CD8-positive, alpha-beta memory T cell (primary cell): Measurements from ENCODE around the gene PCDHGA5. TPM values are rescaled to one million over a fixed set of nuclear protein-coding genes. Genes with fewer than 3 reads are reported as not detected.
"Not testable (repeated sequence)": the region's sequence is repeated elsewhere in the genome, so short reads cannot be mapped to it uniquely, and the experiment has no call there.

Experiments used
- CTCF ChIA-PET: fragments of 350-600 bp; sonication (Branson Sonifier 250); formaldehyde crosslinking; loops from one replicate; lab custom pipeline; 2021; ENCODE audit warnings: antibody characterized with exemption; lab: Charles Lee
- POLR2A ChIA-PET: fragments of 350-600 bp; sonication (Branson Sonifier 250); formaldehyde crosslinking; loops from one replicate; lab custom pipeline; 2021; ENCODE audit warnings: antibody characterized with exemption; lab: Charles Lee
- DNase-seq, 5 donors: peaks; one replicate each; pipeline versions ENCODE4 v3.0.0 to v3.0.0-alpha.2; 2020 to 2022; ENCODE audit warnings: mixed read lengths in 1 of 5
- H3K27ac ChIP-seq: one replicate; pipeline ENCODE4 v1.7.0; 2013; ENCODE audit warnings: low read depth, mild to moderate bottlenecking, low read length, moderate library complexity
- H3K27me3 ChIP-seq: 2 replicates; pipeline ENCODE4 v1.7.0; 2013; ENCODE audit warnings: low read length, mild to moderate bottlenecking; ENCODE audit not compliant: insufficient read depth, poor library complexity, severe bottlenecking
- H3K36me3 ChIP-seq: 2 replicates; pipeline ENCODE4 v1.7.0; 2013; ENCODE audit warnings: mild to moderate bottlenecking, low read length, moderate library complexity; ENCODE audit not compliant: insufficient read depth
- H3K4me1 ChIP-seq: 2 replicates; pipeline ENCODE4 v1.7.0; 2013; ENCODE audit warnings: mild to moderate bottlenecking, low read length, moderate library complexity; ENCODE audit not compliant: insufficient read depth
- H3K4me3 ChIP-seq: 2 replicates; pipeline ENCODE4 v1.7.0; 2013; ENCODE audit warnings: mild to moderate bottlenecking, low read length
- H3K9me3 ChIP-seq: 2 replicates; pipeline ENCODE4 v1.7.0; 2013; ENCODE audit warnings: mild to moderate bottlenecking, low read length
- H3K27ac Mint-ChIP-seq, 8 donors: one replicate each; pipeline ENCODE4 v1.8.0; 2020 to 2021; ENCODE audit warnings: mixed read lengths in 8 of 8, mild to moderate bottlenecking in 6 of 8, inconsistent platforms in 3 of 8, moderate library complexity in 3 of 8
- H3K27me3 Mint-ChIP-seq, 2 donors: one replicate each; pipeline ENCODE4 v1.8.0; 2020 to 2021; ENCODE audit warnings: mixed read lengths in 2 of 2, mild to moderate bottlenecking in 1 of 2, moderate library complexity in 1 of 2
- H3K36me3 Mint-ChIP-seq, 3 donors: one replicate each; pipeline ENCODE4 v1.8.0; 2020 to 2021; ENCODE audit warnings: mixed read lengths in 3 of 3, inconsistent platforms in 1 of 3, mild to moderate bottlenecking in 1 of 3
- H3K4me1 Mint-ChIP-seq, 3 donors: one replicate each; pipeline ENCODE4 v1.8.0; 2020 to 2021; ENCODE audit warnings: mixed read lengths in 3 of 3, inconsistent platforms in 1 of 3, mild to moderate bottlenecking in 1 of 3
- H3K4me3 Mint-ChIP-seq, 7 donors: one replicate each; pipeline ENCODE4 v1.8.0; 2020 to 2021; ENCODE audit warnings: mixed read lengths in 7 of 7, mild to moderate bottlenecking in 6 of 7, moderate library complexity in 4 of 7, inconsistent platforms in 2 of 7
- H3K9me3 Mint-ChIP-seq, 5 donors: one replicate each; pipeline ENCODE4 v1.8.0; 2020 to 2022; ENCODE audit warnings: mixed read lengths in 5 of 5, mild to moderate bottlenecking in 3 of 5, moderate library complexity in 2 of 5, inconsistent platforms in 1 of 5
- polyA plus RNA-seq: library from polyadenylated mRNA; unstranded; fragments of 300-500 nt; fragmentation: Illumina TruSeq; gene quantifications from one replicate; pipeline ENCODE4 v1.2.3, GENCODE V29; 2021
- total RNA-seq, 2 experiments: library from RNA; stranded (reverse); gene quantifications; one replicate each; pipeline ENCODE4 v1.2.3, GENCODE V29; 2021

PCDHGA5 gene
- total and polyA plus RNA-seq, 3 experiments from 2014 or later: 0.09 to 0.11 TPM; not detected in 1

GRCh38 chr5:141366016-141366896 is 2.3 kb downstream of the PCDHGA5 start:
- Mint-ChIP-seq H3K4me1 (peaks cover 3 to 7% (median 5%) of the 10 kb centered on the region in 3 donors), H3K4me3 (no peak overlapping the region), H3K27me3 (peaks cover 66 to 83% of the 10 kb centered on the region in 2 donors), H3K36me3 (peaks cover 0 to 18% (median 1%) of the 10 kb centered on the region in 3 donors), H3K27ac (no peak overlapping the region), H3K9me3 (peaks cover 30 to 62% (median 58%) of the 10 kb centered on the region in 5 donors)
- no peak for DNase-seq
- H3K4me1 ChIP-seq: no peaks in the 10 kb centered on the region
- ChIA-PET POLR2A (no interaction called here), CTCF (no interaction called here)
- H3K27me3 ChIP-seq: peaks cover 33% of the 10 kb centered on the region
- no peaks in the 10 kb centered on the region for H3K36me3 ChIP-seq
- no peak overlapping the region for H3K27ac ChIP-seq
- H3K4me3 ChIP-seq: no peak overlapping the region
- peaks cover 18% of the 10 kb centered on the region for H3K9me3 ChIP-seq

- Histone ChIP-seq H3K27me3 (peaks cover 34% of the 10 kb centered on the region), H3K4me3 (peak within 1 kb of the TSS; percentile 46), H3K27ac (no peak within 1 kb of the TSS), H3K4me1 (no peaks in the 10 kb centered on the region), H3K9me3 (peaks cover 10% of the 10 kb centered on the region), H3K36me3 (no peaks in the 10 kb centered on the region)
- DNase-seq: peak in 3 of 5 donors; percentile 15 to 20 (median 16)
- peaks cover 65 to 83% of the 10 kb centered on the region in 2 donors for H3K27me3 Mint-ChIP-seq
- H3K4me1 Mint-ChIP-seq: peaks cover 5 to 9% (median 7%) of the 10 kb centered on the region in 3 donors
- peaks cover 2 to 11% (median 3%) of the 10 kb centered on the region in 3 donors for H3K36me3 Mint-ChIP-seq
- H3K4me3 Mint-ChIP-seq: peak within 1 kb of the TSS; percentile 66 to 87 (median 79)
- H3K27ac Mint-ChIP-seq: peak within 1 kb of the TSS in 1 of 8 donors; percentile 7
- CTCF ChIA-PET: interaction anchor here (1.0 to 1.8 kb wide), 3 partner anchors 27 to 194 kb away, joined by 3 to 6 read pairs (median 4); partner anchors contain the start of genes PCDHGA1 and PCDHGB5
- H3K9me3 Mint-ChIP-seq: peaks cover 22 to 68% (median 47%) of the 10 kb centered on the region in 5 donors
- POLR2A ChIA-PET: no interaction called here
These were observed 6.3 kb downstream of the PCDHGA5 start, which contains the start of gene PCDHGB3 for GRCh38 chr5:141369994-141370848. PCDHGB3 (plus strand) TSS chr5:141370242; CDS start chr5:141370395, 153 bp downstream.

GRCh38 chr5:141371572-141372475 is 7.9 kb downstream of the PCDHGA5 start:
- POLR2A ChIA-PET: no interaction called here

GRCh38 chr5:141373673-141374317 is 9.8 kb downstream of the PCDHGA5 start, which contains the start of gene PCDHGA6:
PCDHGA6 (plus strand) TSS chr5:141373891; CDS start chr5:141374084, 193 bp downstream.
- Histone ChIP-seq H3K9me3 (peaks cover 6% of the 10 kb centered on the region), H3K4me1 (no peaks in the 10 kb centered on the region), H3K4me3 (no peak within 1 kb of the TSS), H3K27me3 (peaks cover 20% of the 10 kb centered on the region), H3K36me3 (no peaks in the 10 kb centered on the region), H3K27ac (no peak within 1 kb of the TSS)
- Mint-ChIP-seq H3K4me1 (peaks cover 5 to 9% (median 7%) of the 10 kb centered on the region in 3 donors), H3K36me3 (peaks cover 2 to 12% (median 3%) of the 10 kb centered on the region in 3 donors), H3K27ac (no peak within 1 kb of the TSS), H3K4me3 (peak within 1 kb of the TSS in 4 of 7 donors; percentile 5 to 55 (median 46)), H3K9me3 (peaks cover 26 to 76% (median 51%) of the 10 kb centered on the region in 5 donors), H3K27me3 (peaks cover 51 to 75% of the 10 kb centered on the region in 2 donors)
- CTCF ChIA-PET: interaction anchor here (0.7 kb wide), 1 partner anchor 150 kb away, joined by 3 read pairs; no protein-coding TSS in a partner anchor
- POLR2A ChIA-PET: no interaction called here
- no peak for DNase-seq

More at GRCh38 chr5:141371572-141372475, 7.9 kb downstream of the PCDHGA5 start:
- Histone ChIP-seq H3K9me3 (peaks cover 6% of the 10 kb centered on the region), H3K4me3 (no peak overlapping the region), H3K4me1 (no peaks in the 10 kb centered on the region), H3K27ac (no peak overlapping the region), H3K36me3 (no peaks in the 10 kb centered on the region), H3K27me3 (peaks cover 29% of the 10 kb centered on the region)
- CTCF ChIA-PET: interaction anchor here (1.5 kb wide), 1 partner anchor 13 kb away, joined by 3 read pairs; no protein-coding TSS in a partner anchor
- Mint-ChIP-seq H3K9me3 (peaks cover 28 to 67% (median 48%) of the 10 kb centered on the region in 5 donors), H3K27me3 (peaks cover 55 to 83% of the 10 kb centered on the region in 2 donors), H3K36me3 (peaks cover 2 to 5% (median 3%) of the 10 kb centered on the region in 3 donors), H3K4me3 (no peak overlapping the region), H3K27ac (no peak overlapping the region), H3K4me1 (peaks cover 5 to 9% (median 7%) of the 10 kb centered on the region in 3 donors)
- DNase-seq: no peak

- no peaks in the 10 kb centered on the region for H3K36me3 ChIP-seq
- Mint-ChIP-seq H3K36me3 (peaks cover 2 to 12% (median 3%) of the 10 kb centered on the region in 3 donors), H3K27ac (no peak overlapping the region), H3K4me3 (no peak overlapping the region), H3K4me1 (peaks cover 5 to 9% (median 7%) of the 10 kb centered on the region in 3 donors), H3K9me3 (peaks cover 23 to 80% (median 52%) of the 10 kb centered on the region in 5 donors), H3K27me3 (peaks cover 47 to 69% of the 10 kb centered on the region in 2 donors)
- H3K27me3 ChIP-seq: peaks cover 20% of the 10 kb centered on the region
- peaks cover 6% of the 10 kb centered on the region for H3K9me3 ChIP-seq
- no peak overlapping the region for H3K27ac ChIP-seq
- ChIA-PET POLR2A (no interaction called here), CTCF (interaction anchor here (1.3 kb wide), 1 partner anchor 19 kb away, joined by 4 read pairs; the partner anchor contains the start of gene PCDHGA4)
- H3K4me3 ChIP-seq: no peak overlapping the region
- DNase-seq: no peak
- H3K4me1 ChIP-seq: no peaks in the 10 kb centered on the region
These were observed 10.7 kb downstream of the PCDHGA5 start for GRCh38 chr5:141374627-141375026.

GRCh38 chr5:141375444-141376155 is 11.6 kb downstream of the PCDHGA5 start:
- H3K36me3 ChIP-seq, H3K36me3 Mint-ChIP-seq, H3K4me3 Mint-ChIP-seq, H3K4me3 ChIP-seq, H3K27ac ChIP-seq, H3K4me1 ChIP-seq, DNase-seq, H3K4me1 Mint-ChIP-seq, H3K9me3 ChIP-seq, POLR2A ChIA-PET, H3K27ac Mint-ChIP-seq: not testable (repeated sequence)
- peaks cover 27 to 79% (median 45%) of the 10 kb centered on the region in 5 donors for H3K9me3 Mint-ChIP-seq
- peaks cover 20% of the 10 kb centered on the region for H3K27me3 ChIP-seq
- H3K27me3 Mint-ChIP-seq: peaks cover 49 to 67% of the 10 kb centered on the region in 2 donors
- CTCF ChIA-PET: interaction anchor here (1.3 kb wide), 1 partner anchor 20 kb away, joined by 4 read pairs; the partner anchor contains the start of gene PCDHGA4
